GM12878 (cell line): Measurements from ENCODE around the gene PIP4K2A. TPM values are rescaled to one million over a fixed set of nuclear protein-coding genes. Genes with fewer than 3 reads are reported as not detected.
A peak's percentile ranks its signal among the peaks of the same experiment; 100 is the strongest.

Experiments
- POU2F2 ChIP-seq: IDR thresholded peaks from 3 replicates; pipeline ENCODE4 v1.6.1; 2011; ENCODE audit warnings: low read depth, mild to moderate bottlenecking, low read length, borderline replicate concordance
- SMC3 ChIP-seq: IDR thresholded peaks from 2 replicates; pipeline ENCODE4 v1.6.1; 2011; ENCODE audit warnings: low read length, improper control_type of control experiment, borderline replicate concordance
- polyA plus RNA-seq, 11 experiments: library from polyadenylated mRNA; depleted of rRNA in 4 of 11; unstranded in 6 of 11; stranded (reverse) in 5 of 11; fragments of >200 nt; fragmentation: Nextera tagmentation in 4 of 11; fragmentation: Illumina TruSeq in 1 of 11; extraction: Ambion mirVana in 4 of 11; extraction: Trizol in 1 of 11; gene quantifications; 1 replicate in 1 of 11; 2 replicates in 10 of 11; pipeline versions ENCODE4 v1.2.1 to v1.2.3, GENCODE V29; 2011 to 2016; ENCODE audit warnings: inconsistent platforms in 2 of 11, missing spikeins in 2 of 11, low read depth in 1 of 11
- total RNA-seq, 4 experiments: library from RNA; depleted of rRNA in 3 of 4; stranded (reverse); fragments of >200 nt in 3 of 4; fragmentation: Illumina TruSeq in 1 of 4; extraction: Trizol in 1 of 4; gene quantifications; 2 replicates each; pipeline versions ENCODE4 v1.2.1 to v1.2.3, GENCODE V29; 2013 to 2021
- TF ChIP-seq, protein P1 (sequence below): fragments of 150-350 bp; IDR thresholded peaks from 2 replicates; pipeline ENCODE4 v1.6.1; 2016; ENCODE audit warnings: low read depth, low read length
- TF ChIP-seq, protein P2 (sequence below): IDR thresholded peaks from 2 replicates; pipeline ENCODE4 v1.6.1; 2012; ENCODE audit warnings: low read depth, low read length, improper control_type of control experiment
- TF ChIP-seq, protein P3 (sequence below): fragments of 450-650 bp; conservative IDR thresholded peaks from 2 replicates; pipeline ENCODE4 v1.6.1; 2017; ENCODE audit warnings: mild to moderate bottlenecking, moderate library complexity

The PIP4K2A gene
- total and polyA plus RNA-seq, 10 of the 15 experiments (the other 5 are each of a cell fraction or from before 2014, with no cell fraction given): 54.3 to 139 (median 84.4) TPM

DNA sequence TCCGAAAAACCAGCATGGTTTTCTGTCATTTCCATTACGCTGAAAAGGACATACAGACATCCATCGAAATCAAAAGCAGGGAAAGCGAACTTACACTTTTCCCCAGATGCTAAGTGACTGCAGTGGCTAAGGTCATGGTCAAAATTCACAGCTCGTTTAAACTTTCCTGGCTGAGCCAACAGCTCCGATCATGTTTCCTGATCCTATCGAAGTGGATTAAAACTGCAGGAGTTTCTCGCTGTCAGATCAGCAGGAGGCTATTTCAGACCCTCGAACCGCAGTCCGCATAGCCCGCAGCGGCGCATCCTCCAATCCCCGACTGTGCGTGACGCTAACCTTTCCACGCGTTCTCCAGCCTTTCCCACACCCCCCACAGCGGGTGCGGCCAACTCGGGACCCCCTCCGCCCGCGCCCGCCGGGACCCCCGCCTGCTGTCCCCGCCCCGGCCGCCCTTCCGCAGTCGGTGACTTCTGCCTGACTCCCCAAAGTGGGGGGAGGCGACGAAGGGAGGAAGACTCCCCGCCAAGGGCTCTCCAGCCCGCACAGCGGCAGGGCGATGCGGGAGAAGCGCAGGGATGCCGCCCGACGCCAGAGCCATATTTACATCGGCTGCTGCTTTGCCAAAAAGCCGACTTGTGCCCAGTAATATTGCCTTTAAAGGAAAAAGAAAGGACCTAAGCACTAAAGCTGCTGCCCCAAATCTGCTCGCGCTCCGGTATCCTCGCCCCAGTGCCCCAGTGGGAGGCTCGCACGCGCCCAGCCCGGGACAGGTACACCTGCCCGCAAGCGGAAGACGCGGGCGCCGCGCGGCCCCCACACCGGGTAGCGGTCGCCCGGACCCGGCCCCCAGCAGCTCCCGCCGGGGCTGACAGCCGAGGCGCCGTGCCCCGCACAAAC lies 1.2 kb downstream of the PIP4K2A start (continued):
- TF ChIP-seq, protein P1, sequence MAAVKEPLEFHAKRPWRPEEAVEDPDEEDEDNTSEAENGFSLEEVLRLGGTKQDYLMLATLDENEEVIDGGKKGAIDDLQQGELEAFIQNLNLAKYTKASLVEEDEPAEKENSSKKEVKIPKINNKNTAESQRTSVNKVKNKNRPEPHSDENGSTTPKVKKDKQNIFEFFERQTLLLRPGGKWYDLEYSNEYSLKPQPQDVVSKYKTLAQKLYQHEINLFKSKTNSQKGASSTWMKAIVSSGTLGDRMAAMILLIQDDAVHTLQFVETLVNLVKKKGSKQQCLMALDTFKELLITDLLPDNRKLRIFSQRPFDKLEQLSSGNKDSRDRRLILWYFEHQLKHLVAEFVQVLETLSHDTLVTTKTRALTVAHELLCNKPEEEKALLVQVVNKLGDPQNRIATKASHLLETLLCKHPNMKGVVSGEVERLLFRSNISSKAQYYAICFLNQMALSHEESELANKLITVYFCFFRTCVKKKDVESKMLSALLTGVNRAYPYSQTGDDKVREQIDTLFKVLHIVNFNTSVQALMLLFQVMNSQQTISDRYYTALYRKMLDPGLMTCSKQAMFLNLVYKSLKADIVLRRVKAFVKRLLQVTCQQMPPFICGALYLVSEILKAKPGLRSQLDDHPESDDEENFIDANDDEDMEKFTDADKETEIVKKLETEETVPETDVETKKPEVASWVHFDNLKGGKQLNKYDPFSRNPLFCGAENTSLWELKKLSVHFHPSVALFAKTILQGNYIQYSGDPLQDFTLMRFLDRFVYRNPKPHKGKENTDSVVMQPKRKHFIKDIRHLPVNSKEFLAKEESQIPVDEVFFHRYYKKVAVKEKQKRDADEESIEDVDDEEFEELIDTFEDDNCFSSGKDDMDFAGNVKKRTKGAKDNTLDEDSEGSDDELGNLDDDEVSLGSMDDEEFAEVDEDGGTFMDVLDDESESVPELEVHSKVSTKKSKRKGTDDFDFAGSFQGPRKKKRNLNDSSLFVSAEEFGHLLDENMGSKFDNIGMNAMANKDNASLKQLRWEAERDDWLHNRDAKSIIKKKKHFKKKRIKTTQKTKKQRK: no peak
- TF ChIP-seq, protein P2, sequence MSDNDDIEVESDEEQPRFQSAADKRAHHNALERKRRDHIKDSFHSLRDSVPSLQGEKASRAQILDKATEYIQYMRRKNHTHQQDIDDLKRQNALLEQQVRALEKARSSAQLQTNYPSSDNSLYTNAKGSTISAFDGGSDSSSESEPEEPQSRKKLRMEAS: no peak; the same call in 1 of the 2 replicates
- no peak for TF ChIP-seq POU2F2
- no peak for TF ChIP-seq SMC3
- TF ChIP-seq, protein P3, sequence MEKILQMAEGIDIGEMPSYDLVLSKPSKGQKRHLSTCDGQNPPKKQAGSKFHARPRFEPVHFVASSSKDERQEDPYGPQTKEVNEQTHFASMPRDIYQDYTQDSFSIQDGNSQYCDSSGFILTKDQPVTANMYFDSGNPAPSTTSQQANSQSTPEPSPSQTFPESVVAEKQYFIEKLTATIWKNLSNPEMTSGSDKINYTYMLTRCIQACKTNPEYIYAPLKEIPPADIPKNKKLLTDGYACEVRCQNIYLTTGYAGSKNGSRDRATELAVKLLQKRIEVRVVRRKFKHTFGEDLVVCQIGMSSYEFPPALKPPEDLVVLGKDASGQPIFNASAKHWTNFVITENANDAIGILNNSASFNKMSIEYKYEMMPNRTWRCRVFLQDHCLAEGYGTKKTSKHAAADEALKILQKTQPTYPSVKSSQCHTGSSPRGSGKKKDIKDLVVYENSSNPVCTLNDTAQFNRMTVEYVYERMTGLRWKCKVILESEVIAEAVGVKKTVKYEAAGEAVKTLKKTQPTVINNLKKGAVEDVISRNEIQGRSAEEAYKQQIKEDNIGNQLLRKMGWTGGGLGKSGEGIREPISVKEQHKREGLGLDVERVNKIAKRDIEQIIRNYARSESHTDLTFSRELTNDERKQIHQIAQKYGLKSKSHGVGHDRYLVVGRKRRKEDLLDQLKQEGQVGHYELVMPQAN: peak; percentile 32; the same call in 1 of the 2 replicates
